ENCODE data around the gene PSTPIP2. TPM values are rescaled to one million over a fixed set of nuclear protein-coding genes. Genes with fewer than 3 reads are reported as not detected.

The PSTPIP2 gene
- total and polyA plus RNA-seq, 2 donors (not counting 3 experiments of a cell fraction or from before 2014, with no cell fraction given), result 1.6 to 4.9 TPM

DNA sequence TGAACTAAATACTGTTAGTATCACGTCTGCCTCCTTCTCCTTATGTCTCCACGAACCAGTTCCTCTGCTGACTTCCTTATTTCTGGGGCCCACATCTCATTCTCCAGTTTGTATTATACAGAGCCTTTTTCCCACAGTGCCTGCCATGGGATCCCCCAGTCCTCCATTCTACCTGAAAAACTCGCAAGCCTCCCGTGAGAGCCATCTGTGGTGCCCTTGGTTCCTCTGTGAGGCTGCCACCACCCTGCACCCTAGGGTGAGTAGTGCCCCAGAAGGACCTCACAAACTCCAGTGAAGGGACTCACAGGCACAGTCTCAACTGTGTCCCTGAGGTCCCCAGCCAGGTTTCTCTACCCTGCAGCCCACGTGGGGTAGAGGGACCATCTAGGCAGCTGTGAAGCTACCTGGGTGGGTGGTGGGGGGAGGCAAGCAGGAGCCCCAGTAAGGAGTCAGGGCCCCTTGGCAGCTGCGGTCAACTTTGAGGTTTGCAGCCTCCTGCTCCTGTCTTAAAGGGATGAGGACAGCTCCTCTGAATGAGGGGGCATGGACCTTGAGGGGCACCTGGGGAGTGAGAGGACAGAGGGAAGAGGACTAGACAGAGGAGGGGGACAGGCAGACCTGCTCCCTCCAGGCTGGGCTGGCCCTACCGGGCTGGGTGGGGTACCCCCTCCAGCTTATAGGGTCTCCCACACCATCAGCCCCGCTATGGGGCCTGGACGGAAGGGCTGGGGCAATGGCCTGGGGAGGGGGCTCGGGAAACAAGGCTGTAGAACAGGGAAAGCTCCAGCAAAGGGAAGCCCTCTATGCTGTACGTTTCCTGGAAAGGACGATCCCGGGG, 1.0 kb downstream of the PSTPIP2 start:
- Histone ChIP-seq H3K4me2 (ENCODE audit: insufficient read depth, low read length) (peak overlapping the region; percentile 65), H2AFZ (ENCODE audit: low read depth, low read length) (peak overlapping the region; percentile 88), H3K79me2 (ENCODE audit: control insufficient read depth, insufficient read depth, low read length) (no peaks in the 10 kb centered on the region), H4K20me1 (replicated peaks; ENCODE audit: control insufficient read depth, extremely low read depth, insufficient read depth, low read length) (no peaks in the 10 kb centered on the region), H3K9ac (replicated peaks; ENCODE audit: extremely low read depth, insufficient read depth, low read length) (peak overlapping the region; percentile 17), H3K27ac (ENCODE audit: insufficient read depth, low read depth, low read length) (no peak overlapping the region), H3K4me3 (replicated peaks in 1 of 3; ENCODE audit: insufficient read depth in 1 of 3, low read depth in 1 of 3, low read length in 3 of 3) (peak overlapping the region; percentile 51 to 56 (median 51)), H3K4me1 (ENCODE audit: control insufficient read depth, extremely low read depth, insufficient read depth, low read length) (peaks cover 9% of the 10 kb centered on the region), H3K27me3 (ENCODE audit: control insufficient read depth in 2 of 2, insufficient read depth in 2 of 2, low read length in 2 of 2) (no peaks in the 10 kb centered on the region), H3K9me3 (replicated peaks; ENCODE audit: control insufficient read depth, insufficient read depth, low read length) (no peaks in the 10 kb centered on the region), H3K36me3 (ENCODE audit: control insufficient read depth in 2 of 2, extremely low read depth in 1 of 2, insufficient read depth in 2 of 2, low read length in 2 of 2) (no peaks in the 10 kb centered on the region), H3K9me1 (replicated peaks; ENCODE audit: control insufficient read depth, extremely low read depth, insufficient read depth, low read length) (no peaks in the 10 kb centered on the region)
- no TSS peak for BruUV-seq (replicated peaks)
- no peak for DNase-seq (ENCODE audit: low read depth, low spot score)
- no peak for FAIRE-seq
- ChIA-PET POLR2A (no interaction called here), CTCF (interaction anchor here (0.8 to 3.8 kb wide), 4 partner anchors 134 to 407 kb away, joined by 3 to 148 read pairs (median 13); no protein-coding TSS in a partner anchor)
- intact Hi-C loops (cut with micrococcal nuclease) (loop anchor here (5.0 kb wide), 1 partner anchor 149 kb away; no protein-coding TSS in a partner anchor), dilution Hi-C loops (cut with MboI; ENCODE audit: extremely low pct_ligation_motif_present, low sequenced_read_pairs) (no loop called here)
- no peak for TF ChIP-seq POLR2A (IDR thresholded peaks at IDR 0.05; ENCODE audit: low read depth, low read length)
- no peak for TF ChIP-seq MYC (IDR thresholded peaks at IDR 0.05; ENCODE audit: low read depth, low read length)
- TF ChIP-seq POLR2AphosphoS5 (IDR thresholded peaks at IDR 0.05; ENCODE audit: insufficient read depth, low read depth, low read length), result no peak
- TF ChIP-seq GATA2 (IDR thresholded peaks at IDR 0.05; ENCODE audit: insufficient read depth, insufficient read length, low read depth, low read length), result no peak
- TF ChIP-seq JUN (IDR thresholded peaks at IDR 0.05; ENCODE audit: borderline replicate concordance, insufficient read depth, insufficient read length, low read depth), result no peak
- TF ChIP-seq, protein P1, sequence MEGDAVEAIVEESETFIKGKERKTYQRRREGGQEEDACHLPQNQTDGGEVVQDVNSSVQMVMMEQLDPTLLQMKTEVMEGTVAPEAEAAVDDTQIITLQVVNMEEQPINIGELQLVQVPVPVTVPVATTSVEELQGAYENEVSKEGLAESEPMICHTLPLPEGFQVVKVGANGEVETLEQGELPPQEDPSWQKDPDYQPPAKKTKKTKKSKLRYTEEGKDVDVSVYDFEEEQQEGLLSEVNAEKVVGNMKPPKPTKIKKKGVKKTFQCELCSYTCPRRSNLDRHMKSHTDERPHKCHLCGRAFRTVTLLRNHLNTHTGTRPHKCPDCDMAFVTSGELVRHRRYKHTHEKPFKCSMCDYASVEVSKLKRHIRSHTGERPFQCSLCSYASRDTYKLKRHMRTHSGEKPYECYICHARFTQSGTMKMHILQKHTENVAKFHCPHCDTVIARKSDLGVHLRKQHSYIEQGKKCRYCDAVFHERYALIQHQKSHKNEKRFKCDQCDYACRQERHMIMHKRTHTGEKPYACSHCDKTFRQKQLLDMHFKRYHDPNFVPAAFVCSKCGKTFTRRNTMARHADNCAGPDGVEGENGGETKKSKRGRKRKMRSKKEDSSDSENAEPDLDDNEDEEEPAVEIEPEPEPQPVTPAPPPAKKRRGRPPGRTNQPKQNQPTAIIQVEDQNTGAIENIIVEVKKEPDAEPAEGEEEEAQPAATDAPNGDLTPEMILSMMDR (IDR thresholded peaks at IDR 0.05; ENCODE audit: extremely low read depth in 1 of 2, insufficient read depth in 1 of 2, low read depth in 1 of 2, low read length in 2 of 2), result no peak
- no peak for TF ChIP-seq EZH2 (IDR thresholded peaks at IDR 0.05; ENCODE audit: borderline replicate concordance, low read depth, low read length, severe bottlenecking)

Data from endothelial cell of umbilical vein (primary cell).